Right ventricle myocardium inferior (tissue), 1 donor: Measurements from ENCODE around the gene KAT2A. TPM values are rescaled to one million over a fixed set of nuclear protein-coding genes. Genes with fewer than 3 reads are reported as not detected.
"Not testable (repeated sequence)": the region's sequence is repeated elsewhere in the genome, so short reads cannot be mapped to it uniquely, and the experiment has no call there.

ENCODE experiments used
- ATAC-seq: fragments of 200-7000 bp; cut with Tn5 transposase; one replicate; pipeline ENCODE4 v1.9.1; 2020; ENCODE audit warnings: mild to moderate bottlenecking, moderate library complexity
- DNase-seq: peaks from one replicate; pipeline ENCODE4 v3.0.0; 2021; ENCODE audit errors: missing footprints
- intact Hi-C: fragments of 100-400 bp; cut with DNase I; formaldehyde crosslinking; loops from one replicate; pipeline ENCODE4 v1.11.0; 2022
- long read RNA-seq: library from polyadenylated mRNA; unstranded; transcript quantifications from one replicate; pipeline ENCODE4 v2.0.0, GENCODE V29; 2021
- total RNA-seq: library from RNA; stranded (reverse); fragmentation: NEBNext Ultra II Directional; extraction: Animal tissue kit (Norgen Biotek cat#: 25700); gene quantifications from one replicate; pipeline ENCODE4 v1.2.1, GENCODE V29; 2021
- donor health status: DM: no; HTN: yes; CAD: no; lungs with severe emphysema.

The KAT2A gene
- total RNA-seq, result 22.0 TPM
- long read RNA-seq, transcript KAT2A-202 (18 exons, 2,990 nt), result major isoform, 5 of 25 reads
- long read RNA-seq, partial matches to known transcripts, result 10 of 25 reads
- long read RNA-seq, other reads (novel, unspliced or antisense), result 8 of 25 reads

DNA sequence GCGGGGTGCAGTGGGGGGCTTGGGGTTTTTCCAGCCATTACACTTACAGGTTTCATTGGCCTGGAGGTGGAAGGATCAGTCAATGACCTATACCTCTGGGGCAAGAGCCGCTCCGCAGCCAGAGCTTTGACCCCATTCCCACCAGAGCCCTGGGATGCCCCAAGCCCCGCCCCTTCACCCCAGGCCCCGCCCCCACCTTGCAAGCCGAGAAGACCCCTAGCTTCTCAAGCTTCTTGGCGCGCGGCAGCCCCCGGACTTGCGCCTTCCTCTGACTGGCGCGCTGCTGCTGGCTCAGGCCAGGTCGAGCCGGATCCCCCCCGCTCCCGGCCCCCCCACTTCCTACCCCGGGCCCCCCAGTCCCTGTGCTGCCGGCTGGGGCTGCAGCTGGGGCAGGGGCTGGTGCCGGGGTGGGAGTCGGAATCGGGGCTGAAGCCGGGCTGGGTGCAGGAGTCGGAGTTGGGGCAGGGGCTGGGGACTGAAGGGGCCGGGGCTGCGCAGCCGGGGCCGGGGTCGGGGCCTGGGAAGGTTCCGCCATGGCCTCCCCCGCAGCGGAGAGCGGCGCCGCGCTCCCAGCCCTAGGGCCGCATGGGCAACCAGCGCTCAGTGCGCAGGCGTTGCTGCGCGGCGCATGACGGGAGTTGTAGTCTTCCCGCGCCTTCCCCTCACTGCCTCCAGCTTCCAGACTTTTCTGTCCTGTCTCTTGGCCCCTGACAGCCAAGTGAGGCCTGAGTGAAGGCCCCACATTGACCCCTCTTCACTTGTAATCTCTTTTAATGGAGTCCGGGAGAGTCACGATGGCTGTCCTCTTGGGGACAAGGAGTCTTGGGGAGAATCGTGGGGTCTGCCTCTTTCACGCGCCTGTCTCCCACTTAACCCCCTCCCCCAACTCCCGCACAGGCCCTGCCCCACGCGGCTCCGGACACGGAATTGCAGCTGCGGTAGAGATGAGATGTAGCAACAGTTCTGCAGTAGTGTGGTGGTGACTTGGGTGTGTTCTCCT is at the start of gene KAT2A:
KAT2A (minus strand) TSS at position 598 of the 1,000 bp plus-strand sequence; CDS start at position 535, 63 bp downstream.
- DNase-seq (peak; percentile 91), ATAC-seq (peak; percentile 92)
- intact Hi-C loops, result no loop called here

DNA sequence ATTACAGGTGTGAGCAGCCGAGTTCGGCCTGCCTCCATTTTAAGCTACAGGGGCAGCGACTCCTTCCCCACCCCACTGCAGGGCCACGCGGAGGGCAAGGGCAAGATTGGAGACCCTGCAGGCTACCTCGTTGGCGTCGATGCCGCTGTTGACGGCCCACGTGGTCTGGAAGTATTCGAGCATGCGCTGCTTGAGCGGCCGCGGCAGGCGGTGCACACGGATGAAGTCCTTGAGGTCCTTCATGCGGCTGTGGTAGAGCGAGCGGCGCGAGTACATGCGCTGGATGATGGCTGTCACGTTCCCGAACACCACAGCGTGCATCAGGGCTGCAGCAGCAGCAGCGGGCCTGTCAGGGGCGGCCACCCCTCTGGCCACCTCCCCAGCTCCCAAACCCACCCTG is 48.2 kb upstream of the KAT2A start:
- intact Hi-C loops, result no loop called here
- ATAC-seq, result no peak
- DNase-seq, result no peak

DNA sequence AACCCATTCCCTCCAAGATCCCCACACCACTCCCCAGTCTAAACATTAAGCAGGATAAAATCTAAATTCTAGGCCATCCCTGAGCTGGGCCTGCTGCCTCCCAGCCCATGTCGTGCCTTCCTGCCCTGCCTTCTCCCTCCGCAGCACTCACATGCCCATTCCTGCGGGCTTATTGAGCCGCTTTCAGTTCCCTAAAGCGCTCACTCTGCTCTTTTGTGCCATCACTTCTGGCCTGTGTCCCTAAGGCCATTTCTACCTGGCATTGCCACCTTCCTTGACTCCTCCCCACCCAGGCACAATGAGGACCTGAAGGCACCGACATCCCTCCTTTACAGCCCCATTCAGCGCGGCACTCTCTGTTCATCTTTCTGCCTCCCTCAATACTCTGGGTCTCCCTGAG is 46.6 kb upstream of the KAT2A start:
- intact Hi-C loops, result no loop called here
- ATAC-seq, result no peak
- no peak for DNase-seq

DNA sequence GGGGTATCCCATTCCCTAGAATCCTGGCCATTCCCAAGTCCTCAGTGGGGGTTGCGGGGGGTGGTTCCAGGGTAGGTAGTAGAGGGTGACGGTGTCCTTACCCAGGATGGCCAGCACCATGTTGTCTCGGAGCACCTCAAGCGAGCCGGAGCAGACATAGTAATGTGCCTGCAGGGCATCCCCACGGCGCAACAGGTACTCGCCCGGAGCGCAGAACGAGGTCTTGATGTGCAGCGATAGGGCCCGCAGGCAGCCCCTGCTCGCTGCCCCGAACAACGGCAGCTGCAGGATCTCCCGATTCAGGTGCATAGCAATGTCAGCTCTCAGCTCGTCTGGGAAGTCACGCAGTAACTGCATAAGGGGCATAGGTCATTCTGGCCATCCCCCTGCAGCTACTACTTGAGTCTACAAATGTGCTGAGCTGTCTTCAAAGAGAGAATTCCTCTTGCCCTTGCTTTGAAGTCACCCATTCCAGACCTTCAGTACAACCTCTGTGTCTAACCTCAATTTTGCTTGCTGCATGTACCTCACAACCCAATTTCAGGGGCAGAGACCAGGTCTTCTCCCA is 45.1 kb upstream of the KAT2A start:
- ATAC-seq, result no peak
- no peak for DNase-seq
- intact Hi-C loops, result no loop called here

DNA sequence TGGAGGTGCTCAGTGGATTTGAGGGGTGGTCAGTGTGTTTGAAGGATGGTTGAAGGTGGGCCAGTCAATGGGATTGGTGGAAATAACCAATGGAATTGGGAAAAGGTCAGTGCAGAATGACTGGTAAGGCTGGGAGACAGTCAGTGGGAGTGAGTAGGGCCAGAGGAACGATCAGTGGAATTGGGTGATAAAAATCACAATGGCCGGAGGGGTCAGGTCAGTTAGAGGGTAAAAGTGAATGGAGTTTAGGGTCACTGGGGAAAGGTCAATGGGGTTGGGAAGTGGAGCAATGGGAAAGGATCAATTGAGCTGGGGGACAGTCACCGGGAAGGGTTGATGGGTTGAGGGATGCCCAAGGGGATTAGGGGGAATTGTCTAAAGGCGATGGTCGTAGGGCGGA is 44.6 kb upstream of the KAT2A start:
- ATAC-seq, result no peak
- intact Hi-C loops, result no loop called here
- no peak for DNase-seq

DNA sequence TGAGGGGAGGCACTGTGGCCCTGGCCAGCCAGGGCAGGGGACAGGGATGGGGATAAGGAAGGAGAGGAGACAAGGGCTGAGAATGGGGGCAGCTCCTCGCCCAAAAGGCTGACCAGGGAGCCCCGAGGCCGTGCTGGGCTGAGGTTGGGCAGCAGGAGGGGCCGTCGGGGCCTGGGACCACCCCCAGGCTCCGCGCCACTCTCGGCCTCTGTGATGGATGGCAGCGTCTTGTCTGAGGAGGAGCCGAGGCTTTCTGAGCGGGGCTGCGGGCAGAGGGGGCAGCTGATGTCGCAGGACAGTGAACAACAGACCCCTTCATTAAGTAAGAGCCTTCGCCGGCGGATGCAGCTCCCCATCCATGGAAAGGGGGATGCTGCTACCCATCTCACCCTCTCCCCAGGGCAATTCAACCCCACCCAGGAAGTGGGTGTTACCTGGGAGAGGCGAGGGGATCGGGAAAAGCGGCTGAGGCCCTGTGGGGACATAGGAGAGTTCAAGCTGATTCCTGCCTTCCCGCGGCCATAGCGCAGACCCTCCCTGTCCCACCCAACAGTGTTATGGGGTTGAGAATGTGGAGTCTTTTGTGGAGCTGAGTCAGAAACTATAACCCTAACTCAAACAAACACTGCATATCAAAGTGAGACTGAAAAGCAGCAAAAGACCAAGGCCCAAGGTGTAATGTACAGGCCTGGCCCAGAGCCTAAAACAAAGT is 42.7 kb upstream of the KAT2A start:
- intact Hi-C loops, result no loop called here
- DNase-seq, result no peak
- ATAC-seq, result no peak

DNA sequence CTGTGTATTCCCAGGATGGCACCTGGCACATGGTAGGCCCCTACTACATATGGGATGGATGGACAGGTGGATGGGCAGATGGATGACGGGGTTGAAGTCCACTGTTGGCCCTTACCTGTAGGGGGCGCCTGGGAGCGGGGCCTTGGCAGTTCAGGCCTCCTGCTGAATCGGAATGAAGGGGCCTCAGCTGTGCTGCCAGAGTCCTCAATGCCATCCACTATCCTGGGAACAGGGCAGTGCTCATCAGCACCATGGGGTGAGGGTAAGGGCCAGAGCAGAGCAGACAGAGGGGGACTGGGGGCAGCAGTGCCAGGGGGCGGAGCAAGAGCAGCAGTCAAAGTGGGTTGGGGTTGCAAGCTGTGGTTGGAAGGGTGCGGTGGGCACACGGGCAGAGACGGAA is 41.9 kb upstream of the KAT2A start:
- ATAC-seq, result no peak
- no peak for DNase-seq
- intact Hi-C loops, result no loop called here

DNA sequence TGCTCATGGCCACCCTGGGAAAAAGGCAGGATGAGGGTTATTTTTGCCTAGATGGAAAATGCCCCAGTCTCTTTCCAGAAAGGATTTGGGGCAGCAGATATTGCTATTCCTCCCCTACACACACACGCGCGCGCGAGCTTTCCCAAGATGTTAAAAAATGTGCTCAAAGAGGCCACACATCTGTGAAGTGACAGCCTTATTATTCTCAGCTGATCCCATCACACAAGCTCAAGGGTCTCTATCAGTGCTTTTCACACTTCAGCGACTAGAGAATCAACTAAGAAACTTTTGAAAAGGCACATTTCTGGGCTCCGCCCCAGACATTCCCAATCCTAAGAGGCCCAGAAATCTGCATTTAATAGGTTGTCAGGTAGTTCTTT is 39.4 kb upstream of the KAT2A start:
- intact Hi-C loops, result no loop called here

DNA sequence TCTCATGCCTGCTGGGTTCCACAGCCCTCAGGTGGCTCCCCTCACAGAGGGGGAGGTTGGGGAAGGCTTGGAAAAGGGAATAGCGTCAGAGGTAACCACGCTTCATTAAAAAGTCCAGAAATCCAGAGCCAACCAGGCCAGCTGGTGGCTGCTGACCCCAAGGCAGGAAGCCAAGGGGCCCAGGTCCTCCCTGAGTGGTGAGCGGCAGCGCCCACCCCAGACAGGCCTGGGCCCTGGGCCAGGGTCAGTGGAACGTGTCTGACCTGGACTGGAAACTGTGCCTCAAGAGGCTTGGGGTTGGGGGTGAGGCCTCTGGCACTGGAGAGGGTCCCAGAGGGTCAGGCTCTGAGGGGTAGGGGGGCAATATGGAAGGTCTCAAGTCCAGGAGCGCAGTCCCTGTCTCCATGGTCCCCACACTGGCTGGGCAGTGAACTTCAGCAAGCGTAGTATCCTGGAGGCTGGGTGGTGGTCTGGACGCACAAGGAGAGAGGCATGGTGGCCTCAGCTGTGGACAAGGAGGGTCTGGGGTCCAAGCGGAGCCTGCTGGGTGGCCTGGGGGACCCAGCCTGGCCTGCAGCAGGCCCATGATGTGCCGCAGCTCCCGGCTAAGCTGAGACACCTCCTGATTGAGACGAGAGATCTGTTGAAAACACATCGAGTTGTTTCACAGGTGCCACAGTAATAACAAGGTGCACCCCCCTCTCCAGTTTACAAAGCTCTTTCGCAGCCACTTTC is 38.8 kb upstream of the KAT2A start:
- no peak for DNase-seq
- no peak for ATAC-seq
- intact Hi-C loops, result no loop called here

More for the DNA sequence above, 39.4 kb upstream of the KAT2A start:
- ATAC-seq, result no peak
- DNase-seq, result no peak

DNA sequence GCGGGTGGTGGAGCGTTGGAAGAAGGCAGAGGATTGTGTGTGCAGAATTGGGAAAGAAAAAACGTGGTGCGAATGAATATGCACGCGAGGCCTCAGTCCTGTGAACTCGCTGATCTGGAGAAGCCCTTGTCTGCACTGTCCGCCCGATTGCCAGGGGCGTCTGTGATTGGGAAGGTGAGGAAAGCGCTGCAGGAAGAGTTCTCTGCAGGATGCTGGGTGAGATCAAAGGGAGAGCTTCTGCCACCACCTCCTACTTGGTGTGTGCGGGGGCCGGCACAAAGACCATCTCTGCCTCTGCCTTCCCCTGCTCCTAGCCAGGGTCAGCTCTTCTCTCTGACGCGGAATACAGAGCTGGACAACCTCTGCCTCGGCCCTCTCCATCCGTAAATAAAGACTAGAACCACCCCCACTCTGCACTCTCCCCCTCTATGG is 34.5 kb upstream of the KAT2A start:
- DNase-seq, result no peak
- intact Hi-C loops, result no loop called here
- no peak for ATAC-seq

DNA sequence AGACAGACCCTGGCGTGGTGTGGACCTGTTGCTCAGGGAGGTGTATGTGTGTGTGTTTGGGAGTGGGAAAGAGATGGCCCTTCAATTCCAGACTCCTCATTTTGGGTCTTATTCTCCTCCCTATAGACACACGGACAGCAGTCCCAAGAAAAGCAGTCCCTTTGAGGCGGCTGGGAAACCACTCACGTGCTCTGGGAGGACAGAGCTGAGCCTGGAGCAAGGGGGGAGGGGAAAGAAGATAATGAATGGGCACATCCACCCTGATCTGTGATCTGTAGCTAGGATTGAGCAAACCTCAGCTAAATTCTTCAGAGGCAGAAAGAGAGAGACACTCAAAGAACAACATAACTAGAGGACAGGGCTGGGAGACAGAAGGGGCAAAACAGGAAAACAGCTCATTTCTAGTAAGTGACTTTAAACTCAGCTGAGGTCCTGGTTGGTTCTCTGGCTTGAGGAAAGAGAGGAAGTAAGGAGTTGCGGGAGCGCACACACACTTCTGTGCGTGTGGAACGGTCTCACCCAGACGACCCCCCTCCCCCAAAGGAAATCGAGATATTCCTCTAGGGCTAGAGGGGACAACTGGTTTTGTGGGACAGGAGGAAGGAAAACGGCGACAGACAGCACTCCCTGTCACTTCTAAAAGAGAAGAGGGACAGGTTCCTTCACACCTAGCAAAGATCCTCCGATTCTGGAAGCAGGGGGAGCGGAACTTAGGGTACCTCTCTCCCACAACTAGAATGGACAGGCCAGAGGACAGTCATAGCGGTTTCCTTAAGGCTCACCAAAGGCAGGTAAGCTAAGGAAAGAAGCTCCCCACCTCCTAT is 33.0 kb upstream of the KAT2A start:
- intact Hi-C loops, result no loop called here
- ATAC-seq, result no peak
- no peak for DNase-seq

DNA sequence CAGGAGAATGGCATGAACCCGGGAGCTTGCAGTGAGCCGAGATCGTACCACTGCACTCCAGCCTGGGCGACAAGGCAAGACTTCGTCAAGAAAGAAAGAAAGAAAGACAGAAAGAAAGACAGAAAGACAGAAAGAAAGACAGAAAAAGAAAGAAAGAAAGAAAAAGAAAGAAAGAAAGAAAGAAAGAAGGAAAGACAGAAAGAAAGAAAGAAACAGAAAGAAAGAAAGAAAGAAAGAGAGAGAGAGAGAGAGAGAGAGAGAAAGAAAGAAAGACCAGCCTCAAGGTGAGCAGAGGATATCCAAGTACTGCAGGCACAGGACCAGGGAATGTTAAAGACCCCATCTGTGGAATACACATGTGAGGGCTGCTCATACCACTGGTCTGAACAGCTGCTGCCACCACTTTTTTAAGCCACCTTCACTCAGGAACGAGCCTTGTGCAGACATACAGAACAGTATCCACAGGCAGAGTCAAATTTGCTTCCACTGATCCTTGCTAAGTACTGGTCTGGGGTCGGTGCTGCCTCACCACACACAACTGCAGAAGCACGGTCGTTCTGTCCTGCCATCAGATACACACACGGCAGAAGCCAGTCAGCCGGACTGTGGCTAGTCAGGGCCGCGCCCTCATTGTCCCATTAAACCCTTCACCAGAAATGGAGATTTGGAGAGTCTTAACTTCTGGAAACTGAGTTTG is 25.9 kb upstream of the KAT2A start:
- ATAC-seq (no peak), DNase-seq (no peak)
- intact Hi-C loops, result no loop called here

DNA sequence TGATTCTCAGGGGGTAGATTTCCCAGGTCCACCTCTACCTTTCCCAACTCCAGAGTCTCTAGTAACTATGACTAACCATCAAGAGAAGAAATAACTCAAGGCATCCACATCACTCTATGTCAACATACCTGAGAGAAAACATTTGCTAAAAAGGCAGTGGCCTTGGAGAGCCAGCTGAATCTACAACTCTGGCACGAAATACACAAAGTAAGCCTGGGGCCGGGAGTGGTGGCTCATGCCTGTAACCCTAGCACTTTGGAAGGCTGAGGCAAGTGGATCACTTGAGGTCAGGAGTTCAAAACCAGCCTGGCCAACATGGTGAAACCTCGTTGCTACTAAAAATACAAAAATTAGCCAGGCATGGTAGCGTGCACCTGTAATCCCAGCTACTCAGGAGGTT is 22.0 kb upstream of the KAT2A start:
- intact Hi-C loops, DNase-seq, ATAC-seq: not testable (repeated sequence)

DNA sequence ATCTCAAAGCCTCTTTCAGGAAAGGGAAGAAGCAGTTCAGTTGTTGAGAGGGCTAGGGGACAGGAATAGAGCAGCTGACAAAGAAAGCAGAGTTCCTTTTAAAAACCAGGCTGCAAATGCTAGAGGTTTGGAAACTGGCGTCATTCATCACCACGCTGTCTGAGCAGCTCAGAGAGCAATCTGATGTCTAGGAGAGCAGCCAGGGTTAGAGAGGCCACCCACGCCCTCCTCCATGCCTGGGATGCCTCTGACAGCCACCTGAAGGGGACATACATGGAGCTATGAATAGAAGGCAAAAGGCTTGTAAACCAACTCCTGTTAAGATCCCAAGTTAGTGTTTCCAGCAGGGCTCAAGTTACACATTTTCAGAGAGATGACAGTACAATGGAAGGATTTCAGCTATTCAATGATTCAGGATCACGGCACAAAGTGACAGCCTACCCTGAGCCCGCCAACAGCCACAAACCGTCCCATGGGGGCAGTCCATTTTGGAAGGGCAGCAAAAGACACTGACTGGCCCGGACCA is 21.3 kb upstream of the KAT2A start:
- DNase-seq, result no peak
- intact Hi-C loops, result no loop called here
- ATAC-seq, result peak; percentile 72

DNA sequence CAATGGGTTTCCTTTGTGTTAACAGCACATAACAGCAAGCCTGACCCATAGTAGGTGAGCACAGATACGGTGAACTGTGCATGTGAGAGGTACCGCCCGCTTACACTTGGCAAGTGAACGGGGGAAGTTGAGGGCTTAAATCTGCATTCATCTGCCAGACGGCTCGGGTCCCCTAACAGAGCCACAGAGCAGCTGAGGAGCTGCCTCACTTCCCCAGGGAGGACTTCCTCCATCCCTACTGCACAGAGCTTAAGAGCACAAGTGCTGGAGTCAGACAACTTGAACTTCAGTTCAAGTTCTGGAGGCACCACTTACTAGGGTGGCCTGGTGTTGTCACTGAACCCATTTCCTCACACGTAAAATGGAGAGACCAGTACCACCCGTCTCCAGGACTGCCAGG is 20.2 kb upstream of the KAT2A start:
- ATAC-seq, result peak; percentile 21
- intact Hi-C loops, result no loop called here
- no peak for DNase-seq

DNA sequence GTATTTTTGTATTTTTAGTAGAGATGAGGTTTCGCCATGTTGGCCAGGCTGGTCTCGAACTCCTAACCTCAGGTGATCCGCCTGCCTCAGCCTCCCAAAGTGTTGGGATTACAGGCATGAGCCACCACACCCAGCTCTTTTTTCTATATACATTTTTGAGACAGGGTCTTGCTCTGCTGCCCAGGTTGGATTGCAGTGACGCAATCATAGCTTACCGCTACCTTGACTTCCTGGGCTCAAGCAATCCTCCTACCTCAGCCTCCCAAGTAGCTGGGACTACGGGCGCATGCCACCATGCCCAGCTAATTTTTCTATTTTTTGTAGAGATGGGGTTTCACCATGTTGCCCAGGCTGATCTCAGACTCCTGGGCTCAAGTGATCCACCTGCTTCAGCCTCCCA is 19.5 kb upstream of the KAT2A start:
- intact Hi-C loops, DNase-seq, ATAC-seq: not testable (repeated sequence)
